Measurements from ENCODE around the gene SLC13A3. TPM values are rescaled to one million over a fixed set of nuclear protein-coding genes. Genes with fewer than 3 reads are reported as not detected.
"Not testable (repeated sequence)": the region's sequence is repeated elsewhere in the genome, so short reads cannot be mapped to it uniquely, and the experiment has no call there.

SLC13A3 gene
- total RNA-seq, 1 experiment from 2014 or later = not detected

DNA sequence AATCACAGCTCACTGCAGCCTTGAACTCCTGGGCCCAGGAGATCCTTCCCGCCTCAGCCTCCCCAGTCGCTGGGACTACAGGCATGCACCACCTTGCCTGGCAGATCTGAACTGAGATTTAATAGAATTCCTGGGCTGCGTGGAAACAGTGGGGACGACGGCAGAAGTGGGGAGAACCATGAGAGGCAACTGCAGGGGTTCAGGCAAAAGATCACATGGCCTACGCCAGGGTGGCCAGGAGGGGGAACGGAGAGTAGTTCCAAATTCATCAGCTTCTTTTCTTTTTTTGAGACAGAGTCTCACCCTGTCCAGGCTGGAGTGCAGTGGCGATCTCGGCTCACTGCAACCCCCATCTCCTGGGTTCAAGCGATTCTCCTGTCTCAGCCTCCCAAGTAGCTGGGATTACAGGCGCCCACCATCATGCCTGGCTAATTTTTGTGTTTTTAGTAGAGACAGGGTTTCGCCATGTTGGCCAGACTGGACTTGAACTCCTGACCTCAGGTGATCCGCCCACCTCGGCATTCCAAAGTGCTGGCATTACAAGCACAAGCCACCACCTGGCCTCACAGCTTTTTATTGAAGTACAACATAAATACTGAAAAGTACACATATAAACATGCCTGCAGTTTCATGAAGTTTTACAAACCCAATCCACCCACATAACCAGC, 25.5 kb upstream of the SLC13A3 start:
- not testable (repeated sequence) for H3K9me3 ChIP-seq (ENCODE audit: low read length); H3K4me3 ChIP-seq (ENCODE audit: low read length); H3K9me2 ChIP-seq (replicated peaks; ENCODE audit: insufficient read depth, low read length); H3K36me3 ChIP-seq (ENCODE audit: insufficient read depth, low read length); H3K27ac ChIP-seq (ENCODE audit: low read length); H3K79me2 ChIP-seq (ENCODE audit: low read length); H3K4me2 ChIP-seq (ENCODE audit: low read depth, low read length, poor library complexity, severe bottlenecking); H2AFZ ChIP-seq (ENCODE audit: low read length); DNase-seq; H3K27me3 ChIP-seq (ENCODE audit: low read length); H4K20me1 ChIP-seq (ENCODE audit: insufficient read depth, low read depth, low read length); H3K4me1 ChIP-seq (ENCODE audit: low read length); H3K9ac ChIP-seq (ENCODE audit: low read length)

DNA sequence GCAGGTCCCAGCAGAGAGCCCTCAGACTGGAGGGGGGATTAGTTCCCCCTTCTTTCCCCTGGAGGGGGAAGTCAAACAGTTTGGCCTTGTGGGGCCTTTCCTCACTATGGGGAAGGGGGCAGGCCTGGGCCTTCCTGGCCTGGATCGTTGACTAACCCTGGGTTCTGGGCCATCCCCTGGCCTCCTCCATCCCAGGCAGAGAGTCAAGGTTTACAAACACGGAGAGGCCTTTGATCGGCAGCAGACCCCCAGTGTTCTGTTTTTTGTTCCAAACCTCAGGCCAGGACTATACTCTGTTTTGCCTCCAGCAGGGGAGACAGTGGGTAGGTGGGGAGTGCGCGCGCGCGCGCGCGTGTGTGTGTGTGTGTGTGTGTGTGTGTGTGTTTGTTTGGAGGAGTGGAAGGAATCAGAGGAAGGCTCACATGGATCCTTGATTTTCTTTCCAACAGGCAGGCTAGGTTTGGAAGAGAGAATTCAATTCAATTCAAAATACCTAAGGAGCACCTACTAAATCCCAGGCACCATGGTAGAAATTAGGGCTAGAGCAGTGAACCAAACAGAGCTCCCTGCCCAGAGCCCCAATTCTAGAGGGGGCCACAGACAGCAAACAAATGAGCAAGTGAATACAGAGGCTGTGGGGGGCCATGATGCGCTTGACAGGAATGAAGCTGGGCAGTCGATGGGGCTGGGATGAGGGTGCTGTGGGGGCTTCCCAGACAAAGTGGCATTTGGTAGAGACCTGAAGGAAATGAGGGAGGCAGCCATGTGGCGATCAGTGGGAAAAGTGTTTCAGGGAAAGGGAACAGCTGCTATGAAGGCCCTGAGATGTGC, 23.2 kb upstream of the SLC13A3 start:
- Histone ChIP-seq H3K27ac (ENCODE audit: low read length) (no peak overlapping the region), H3K4me1 (ENCODE audit: low read length) (no peaks in the 10 kb centered on the region), H3K4me3 (ENCODE audit: low read length) (no peak overlapping the region), H3K27me3 (ENCODE audit: low read length) (peaks cover 3% of the 10 kb centered on the region; the same call in 1 of the 2 replicates), H3K9me2 (replicated peaks; ENCODE audit: insufficient read depth, low read length) (no peaks in the 10 kb centered on the region), H3K79me2 (ENCODE audit: low read length) (no peaks in the 10 kb centered on the region), H3K9me3 (ENCODE audit: low read length) (peaks cover 18% of the 10 kb centered on the region), H3K4me2 (ENCODE audit: low read depth, low read length, poor library complexity, severe bottlenecking) (no peak overlapping the region), H3K36me3 (ENCODE audit: insufficient read depth, low read length) (no peaks in the 10 kb centered on the region; the same call in 1 of the 2 replicates), H3K9ac (ENCODE audit: low read length) (no peak overlapping the region), H2AFZ (ENCODE audit: low read length) (no peak overlapping the region), H4K20me1 (ENCODE audit: insufficient read depth, low read depth, low read length) (no peaks in the 10 kb centered on the region)
- no peak for DNase-seq

DNA sequence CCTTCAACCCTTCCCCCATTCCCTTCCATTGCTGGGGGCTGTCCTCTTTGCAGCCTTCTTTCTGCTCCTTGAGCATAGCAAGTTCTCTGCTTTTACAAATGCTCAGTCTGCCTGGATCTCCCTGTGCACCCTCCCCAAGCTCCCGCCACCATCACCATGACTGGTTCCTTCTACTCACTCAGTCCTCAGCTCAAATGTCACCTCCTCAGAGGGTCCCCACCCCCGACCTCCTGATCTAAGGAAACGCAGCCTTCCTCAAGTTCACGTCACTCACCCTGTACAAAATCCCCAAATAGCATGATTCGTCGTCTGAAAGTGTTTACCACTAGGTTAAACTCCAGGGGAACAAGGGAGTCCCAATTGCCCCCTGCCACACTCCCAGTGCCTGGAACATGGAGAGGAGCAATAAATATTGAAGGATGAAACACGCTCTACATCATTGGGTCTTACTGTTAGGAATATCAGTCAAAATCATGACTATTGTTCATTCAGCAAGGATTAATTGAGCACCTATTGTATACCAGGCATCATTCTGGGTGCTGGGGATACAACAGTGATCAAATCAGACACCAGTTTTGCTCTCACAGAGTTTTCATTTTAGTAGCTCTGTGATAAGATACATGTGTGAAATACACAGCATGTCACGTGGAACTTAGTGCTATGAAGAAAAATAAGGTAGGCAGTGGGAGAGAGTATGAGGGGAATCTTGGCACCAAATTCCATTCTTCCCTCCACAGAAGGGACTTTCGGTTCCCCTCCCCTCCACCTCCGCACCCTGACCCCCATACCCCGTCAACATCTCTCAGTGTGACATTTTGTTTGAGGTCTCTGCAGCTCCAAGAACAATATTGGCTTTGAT, 22.4 kb upstream of the SLC13A3 start:
- Histone ChIP-seq H3K4me1 (ENCODE audit: low read length) (no peaks in the 10 kb centered on the region), H3K9ac (ENCODE audit: low read length) (no peak overlapping the region), H3K36me3 (ENCODE audit: insufficient read depth, low read length) (no peaks in the 10 kb centered on the region; the same call in 1 of the 2 replicates), H3K9me2 (replicated peaks; ENCODE audit: insufficient read depth, low read length) (no peaks in the 10 kb centered on the region), H3K27ac (ENCODE audit: low read length) (no peak overlapping the region), H3K79me2 (ENCODE audit: low read length) (no peaks in the 10 kb centered on the region), H3K27me3 (ENCODE audit: low read length) (peaks cover 3% of the 10 kb centered on the region; the same call in 1 of the 2 replicates), H3K9me3 (ENCODE audit: low read length) (peaks cover 18% of the 10 kb centered on the region), H2AFZ (ENCODE audit: low read length) (no peak overlapping the region), H4K20me1 (ENCODE audit: insufficient read depth, low read depth, low read length) (no peaks in the 10 kb centered on the region), H3K4me3 (ENCODE audit: low read length) (no peak overlapping the region), H3K4me2 (ENCODE audit: low read depth, low read length, poor library complexity, severe bottlenecking) (no peak overlapping the region)
- DNase-seq = no peak

DNA sequence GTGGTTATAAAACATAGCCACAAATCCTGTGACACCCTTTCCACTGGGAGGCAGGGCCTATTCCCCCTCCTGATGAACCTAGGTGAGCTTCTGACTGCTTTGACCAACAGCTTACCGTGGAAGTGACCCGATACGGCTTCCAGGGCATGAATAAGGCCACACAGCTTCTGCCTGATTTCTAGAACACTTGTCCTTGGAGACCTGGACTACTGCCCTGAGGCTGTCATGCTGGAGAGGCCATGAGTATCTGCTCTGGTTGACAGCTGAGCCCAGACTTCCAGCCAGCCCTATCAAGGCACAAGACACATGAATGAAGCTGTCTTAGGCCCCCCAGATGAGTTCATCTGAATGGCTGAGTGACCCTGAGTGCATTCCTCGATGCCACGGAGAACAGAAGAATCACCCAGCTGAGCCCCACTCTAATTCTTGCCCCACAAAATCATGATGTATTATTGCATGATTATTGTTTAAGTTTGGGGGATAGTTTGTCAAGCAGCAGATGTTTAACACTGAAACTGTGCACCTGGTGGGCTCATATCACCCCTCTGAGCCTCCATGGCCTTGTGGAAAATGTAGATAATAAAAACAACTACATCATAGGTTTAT, 21.4 kb upstream of the SLC13A3 start:
- Histone ChIP-seq H3K27me3 (ENCODE audit: low read length) (peaks cover 3% of the 10 kb centered on the region; the same call in 1 of the 2 replicates), H2AFZ (ENCODE audit: low read length) (no peak overlapping the region), H4K20me1 (ENCODE audit: insufficient read depth, low read depth, low read length) (no peaks in the 10 kb centered on the region), H3K9ac (ENCODE audit: low read length) (no peak overlapping the region), H3K4me2 (ENCODE audit: low read depth, low read length, poor library complexity, severe bottlenecking) (no peak overlapping the region), H3K9me3 (ENCODE audit: low read length) (peaks cover 18% of the 10 kb centered on the region), H3K4me1 (ENCODE audit: low read length) (no peaks in the 10 kb centered on the region), H3K36me3 (ENCODE audit: insufficient read depth, low read length) (no peaks in the 10 kb centered on the region; the same call in 1 of the 2 replicates), H3K9me2 (replicated peaks; ENCODE audit: insufficient read depth, low read length) (no peaks in the 10 kb centered on the region), H3K27ac (ENCODE audit: low read length) (no peak overlapping the region), H3K79me2 (ENCODE audit: low read length) (no peaks in the 10 kb centered on the region), H3K4me3 (ENCODE audit: low read length) (no peak overlapping the region)
- DNase-seq = no peak

DNA sequence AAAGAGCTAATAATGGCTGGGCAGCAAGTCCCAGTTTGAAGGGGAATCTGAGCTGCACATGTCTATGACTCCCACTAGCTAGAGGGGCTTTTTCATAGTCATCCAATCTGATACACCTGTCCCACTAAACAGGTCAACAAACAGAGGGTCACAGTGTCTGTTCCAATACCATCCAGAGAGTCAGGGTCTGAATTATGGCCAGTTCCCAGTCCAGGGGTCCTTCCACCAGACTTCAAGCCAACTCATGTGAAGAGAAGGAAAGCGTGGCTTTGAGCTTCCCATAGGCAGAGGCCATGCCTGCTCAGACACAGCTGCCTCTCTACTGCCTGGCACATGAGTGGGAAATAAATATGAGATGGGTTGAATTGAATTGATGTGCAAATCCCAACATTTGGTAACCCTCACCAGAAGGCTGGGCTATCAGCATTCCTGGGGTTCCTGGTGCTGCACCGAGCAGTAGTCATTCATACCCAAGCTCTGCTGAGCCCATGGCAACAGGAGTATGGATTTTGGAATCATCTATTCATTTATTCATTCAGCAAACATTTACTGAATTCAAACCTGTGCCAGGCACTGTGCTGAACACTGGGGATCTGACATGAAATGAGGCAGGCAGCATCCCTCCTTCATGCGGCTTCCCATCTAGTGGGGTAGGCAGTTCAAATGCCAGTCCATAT, 20.7 kb upstream of the SLC13A3 start:
- H4K20me1 ChIP-seq (ENCODE audit: insufficient read depth, low read depth, low read length) = no peaks in the 10 kb centered on the region
- no peak overlapping the region for H3K9ac ChIP-seq (ENCODE audit: low read length)
- H3K4me1 ChIP-seq (ENCODE audit: low read length) = no peaks in the 10 kb centered on the region
- H3K79me2 ChIP-seq (ENCODE audit: low read length) = no peaks in the 10 kb centered on the region
- peaks cover 3% of the 10 kb centered on the region; the same call in 1 of the 2 replicates for H3K27me3 ChIP-seq (ENCODE audit: low read length)
- H3K27ac ChIP-seq (ENCODE audit: low read length) = no peak overlapping the region
- no peaks in the 10 kb centered on the region for H3K9me2 ChIP-seq (replicated peaks; ENCODE audit: insufficient read depth, low read length)
- no peak overlapping the region for H3K4me2 ChIP-seq (ENCODE audit: low read depth, low read length, poor library complexity, severe bottlenecking)
- DNase-seq = no peak
- peaks cover 18% of the 10 kb centered on the region for H3K9me3 ChIP-seq (ENCODE audit: low read length)
- no peaks in the 10 kb centered on the region; the same call in 1 of the 2 replicates for H3K36me3 ChIP-seq (ENCODE audit: insufficient read depth, low read length)
- H3K4me3 ChIP-seq (ENCODE audit: low read length) = no peak overlapping the region
- no peak overlapping the region for H2AFZ ChIP-seq (ENCODE audit: low read length)

DNA sequence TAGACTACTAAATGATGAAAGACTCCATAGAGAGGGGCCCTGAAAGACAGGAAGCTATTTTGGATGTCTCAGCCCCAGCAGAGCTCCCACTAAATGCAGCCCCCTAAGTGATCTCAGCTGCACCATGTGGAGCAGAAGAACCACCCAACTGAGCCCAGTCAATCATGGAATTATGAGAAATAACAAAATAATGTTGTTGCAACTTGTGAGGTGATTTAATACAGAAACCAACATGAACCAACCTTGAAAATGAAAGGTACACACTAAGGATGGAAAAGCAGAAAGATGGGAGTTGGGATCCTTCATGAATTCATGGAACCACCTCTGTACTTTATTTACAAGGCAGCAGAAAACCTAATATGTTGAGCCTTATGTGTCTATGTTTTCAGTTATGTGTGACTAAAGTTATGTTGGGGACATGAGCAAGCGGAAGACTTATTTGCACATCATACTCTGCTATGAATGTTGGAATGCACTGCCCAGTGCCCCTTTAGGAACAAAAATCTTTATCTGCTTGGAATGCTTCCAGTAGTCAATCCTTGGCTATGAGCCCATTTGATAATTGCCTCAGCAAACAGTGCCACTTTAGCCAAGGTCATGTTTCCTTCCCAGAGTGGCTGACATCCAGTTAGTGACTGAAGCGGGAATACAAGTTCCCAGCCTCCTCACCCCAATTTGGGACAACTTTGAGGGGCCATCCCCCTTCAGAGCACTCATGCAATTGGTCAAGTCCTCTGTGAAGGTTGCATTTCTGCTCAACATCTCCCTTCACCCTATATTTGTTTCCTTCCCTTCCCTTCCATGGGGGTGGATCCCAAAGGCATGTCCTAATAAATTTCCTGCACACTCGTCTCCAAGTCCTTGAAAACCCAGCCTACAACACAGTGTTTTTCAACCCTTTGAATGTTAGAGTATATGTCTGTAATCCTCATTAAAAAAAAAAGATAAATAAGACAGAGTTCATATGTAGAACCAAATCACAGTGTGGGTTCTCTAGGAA, 19.6 kb upstream of the SLC13A3 start:
- H3K79me2 ChIP-seq (ENCODE audit: low read length) = no peaks in the 10 kb centered on the region
- H3K36me3 ChIP-seq (ENCODE audit: insufficient read depth, low read length) = no peaks in the 10 kb centered on the region; the same call in 1 of the 2 replicates
- peaks cover 18% of the 10 kb centered on the region for H3K9me3 ChIP-seq (ENCODE audit: low read length)
- no peak overlapping the region for H3K4me2 ChIP-seq (ENCODE audit: low read depth, low read length, poor library complexity, severe bottlenecking)
- H2AFZ ChIP-seq (ENCODE audit: low read length) = no peak overlapping the region
- H3K27me3 ChIP-seq (ENCODE audit: low read length) = peaks cover 3% of the 10 kb centered on the region; the same call in 1 of the 2 replicates
- no peak for DNase-seq
- no peaks in the 10 kb centered on the region for H4K20me1 ChIP-seq (ENCODE audit: insufficient read depth, low read depth, low read length)
- H3K9ac ChIP-seq (ENCODE audit: low read length) = no peak overlapping the region
- H3K4me1 ChIP-seq (ENCODE audit: low read length) = no peaks in the 10 kb centered on the region
- no peak overlapping the region for H3K4me3 ChIP-seq (ENCODE audit: low read length)
- no peak overlapping the region for H3K27ac ChIP-seq (ENCODE audit: low read length)
- no peaks in the 10 kb centered on the region for H3K9me2 ChIP-seq (replicated peaks; ENCODE audit: insufficient read depth, low read length)

DNA sequence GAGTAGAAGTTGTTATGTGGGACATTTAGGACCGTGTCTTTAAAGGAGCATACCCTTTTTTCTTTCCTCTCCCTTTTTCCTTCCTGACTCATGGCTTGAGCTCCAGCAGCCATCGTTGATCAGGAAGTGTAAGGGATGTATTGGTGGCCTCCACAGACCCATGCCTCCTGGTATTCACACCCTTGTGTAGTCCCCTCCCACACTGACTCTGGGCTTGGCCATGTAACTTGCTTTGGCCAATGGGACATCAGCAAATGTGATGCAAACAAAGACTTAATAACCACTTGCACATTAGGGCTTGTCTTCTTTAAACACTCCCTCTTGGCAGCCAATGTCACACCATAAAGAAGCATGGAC, 18.9 kb upstream of the SLC13A3 start:
- Histone ChIP-seq H3K27ac (ENCODE audit: low read length) (no peak overlapping the region), H2AFZ (ENCODE audit: low read length) (no peak overlapping the region), H3K9ac (ENCODE audit: low read length) (no peak overlapping the region), H3K9me3 (ENCODE audit: low read length) (peaks cover 18% of the 10 kb centered on the region), H3K4me3 (ENCODE audit: low read length) (no peak overlapping the region), H3K4me1 (ENCODE audit: low read length) (no peaks in the 10 kb centered on the region), H3K36me3 (ENCODE audit: insufficient read depth, low read length) (no peaks in the 10 kb centered on the region; the same call in 1 of the 2 replicates), H4K20me1 (ENCODE audit: insufficient read depth, low read depth, low read length) (no peaks in the 10 kb centered on the region), H3K4me2 (ENCODE audit: low read depth, low read length, poor library complexity, severe bottlenecking) (no peak overlapping the region), H3K9me2 (replicated peaks; ENCODE audit: insufficient read depth, low read length) (no peaks in the 10 kb centered on the region), H3K79me2 (ENCODE audit: low read length) (no peaks in the 10 kb centered on the region), H3K27me3 (ENCODE audit: low read length) (peaks cover 3% of the 10 kb centered on the region; the same call in 1 of the 2 replicates)
- DNase-seq = no peak

Data from Karpas-422 (cell line).